ENCODE measurements around the gene GASK1A. TPM values are rescaled to one million over a fixed set of nuclear protein-coding genes. Genes with fewer than 3 reads are reported as not detected.

Gene GASK1A
- total RNA-seq, 1 experiment from 2014 or later = 1.9 TPM

DNA sequence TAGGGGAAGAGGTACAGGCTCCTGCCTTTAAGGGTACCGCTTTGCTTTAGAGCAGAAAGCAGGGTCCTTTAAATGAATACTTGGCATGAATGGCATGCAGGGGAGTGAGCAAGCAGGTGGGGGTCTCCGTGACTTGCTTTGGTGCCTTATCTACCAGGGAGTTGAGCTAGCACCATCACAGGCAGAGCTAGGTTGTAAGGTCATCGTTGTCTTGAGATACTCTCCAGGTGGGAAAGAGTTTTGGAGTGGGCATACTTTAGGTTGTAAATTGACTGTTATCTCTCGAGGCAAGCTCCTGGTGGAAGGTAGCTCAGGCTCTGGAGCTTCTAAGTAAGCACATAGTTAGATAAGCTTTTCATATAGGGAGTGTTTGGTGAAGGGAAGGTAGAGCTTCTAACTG is 5.6 kb downstream of the GASK1A start:
- H3K4me1 ChIP-seq (ENCODE audit: insufficient read depth, low read length) = peaks cover 17% of the 10 kb centered on the region
- no peak overlapping the region for H3K27ac ChIP-seq (ENCODE audit: low read length)
- intact Hi-C loops (cut with micrococcal nuclease) = no loop called here
- ChIA-PET CTCF (no interaction called here), POLR2A (ENCODE audit: unreplicated experiment) (no interaction called here)
- no peak overlapping the region for H2AFZ ChIP-seq (ENCODE audit: low read length)
- H3K79me2 ChIP-seq (ENCODE audit: low read length) = no peaks in the 10 kb centered on the region
- no peaks in the 10 kb centered on the region for H3K9me2 ChIP-seq (replicated peaks; ENCODE audit: low read length)
- DNase-seq (no peak), ATAC-seq (no peak)
- H4K20me1 ChIP-seq (ENCODE audit: low read length) = no peaks in the 10 kb centered on the region
- no peak overlapping the region for H3K9ac ChIP-seq (ENCODE audit: low read length)
- no peaks in the 10 kb centered on the region for H3K36me3 ChIP-seq (ENCODE audit: low read depth, low read length)
- H3K4me3 ChIP-seq (ENCODE audit: low read length) = no peak overlapping the region
- TF ChIP-seq CTCF (conservative IDR thresholded peaks at IDR 0.05; ENCODE audit: low read depth, low read length) = no peak
- TF ChIP-seq EZH2 (IDR thresholded peaks at IDR 0.05; ENCODE audit: low read length, unreplicated experiment) = no peak
- TF ChIP-seq EZH2phosphoT487 (IDR thresholded peaks at IDR 0.05; ENCODE audit: borderline replicate concordance, low read length) = no peak
- peaks cover 20% of the 10 kb centered on the region; the same call in 1 of the 2 replicates for H3K27me3 ChIP-seq (ENCODE audit: low read length)
- H3K4me2 ChIP-seq (ENCODE audit: low read length) = no peak overlapping the region
- H3K9me3 ChIP-seq (ENCODE audit: low read length) = no peaks in the 10 kb centered on the region
- no peaks in the 10 kb centered on the region for H3F3A ChIP-seq (ENCODE audit: low read length, unreplicated experiment)
- BruUV-seq (replicated peaks) = no TSS peak

GRCh38 chr3:42988097-42988496 is 9.0 kb downstream of the GASK1A start:
- no peak overlapping the region for H3K4me2 ChIP-seq (ENCODE audit: low read length)
- H3K4me3 ChIP-seq (ENCODE audit: low read length) = no peak overlapping the region
- no peaks in the 10 kb centered on the region for H3K79me2 ChIP-seq (ENCODE audit: low read length)
- BruUV-seq (replicated peaks) = no TSS peak
- ChIA-PET POLR2A (ENCODE audit: unreplicated experiment) (no interaction called here), CTCF (no interaction called here)
- H3K9ac ChIP-seq (ENCODE audit: low read length) = no peak overlapping the region
- intact Hi-C loops (cut with micrococcal nuclease) = no loop called here
- TF ChIP-seq EZH2 (IDR thresholded peaks at IDR 0.05; ENCODE audit: low read length, unreplicated experiment) = no peak
- TF ChIP-seq CTCF (conservative IDR thresholded peaks at IDR 0.05; ENCODE audit: low read depth, low read length) = no peak
- TF ChIP-seq EZH2phosphoT487 (IDR thresholded peaks at IDR 0.05; ENCODE audit: borderline replicate concordance, low read length) = no peak
- H3K4me1 ChIP-seq (ENCODE audit: insufficient read depth, low read length) = no peaks in the 10 kb centered on the region
- H3K9me3 ChIP-seq (ENCODE audit: low read length) = no peaks in the 10 kb centered on the region
- H2AFZ ChIP-seq (ENCODE audit: low read length) = no peak overlapping the region
- DNase-seq (no peak), ATAC-seq (no peak)
- no peaks in the 10 kb centered on the region for H3F3A ChIP-seq (ENCODE audit: low read length, unreplicated experiment)
- peaks cover 15% of the 10 kb centered on the region; the same call in 1 of the 2 replicates for H3K27me3 ChIP-seq (ENCODE audit: low read length)
- H3K27ac ChIP-seq (ENCODE audit: low read length) = no peak overlapping the region
- no peaks in the 10 kb centered on the region for H4K20me1 ChIP-seq (ENCODE audit: low read length)
- no peaks in the 10 kb centered on the region for H3K9me2 ChIP-seq (replicated peaks; ENCODE audit: low read length)
- H3K36me3 ChIP-seq (ENCODE audit: low read depth, low read length) = no peaks in the 10 kb centered on the region

GRCh38 chr3:42988566-42988965 is 9.5 kb downstream of the GASK1A start:
- CTCF ChIA-PET = no interaction called here
- intact Hi-C loops (cut with micrococcal nuclease) = no loop called here

More at GRCh38 chr3:42988566-42988965, 9.5 kb downstream of the GASK1A start:
- Histone ChIP-seq H3K4me2 (ENCODE audit: low read length) (no peak overlapping the region), H3K27me3 (ENCODE audit: low read length) (peaks cover 15% of the 10 kb centered on the region; the same call in 1 of the 2 replicates), H3K9me3 (ENCODE audit: low read length) (no peaks in the 10 kb centered on the region), H3K4me1 (ENCODE audit: insufficient read depth, low read length) (no peaks in the 10 kb centered on the region), H3K9ac (ENCODE audit: low read length) (no peak overlapping the region), H3K4me3 (ENCODE audit: low read length) (no peak overlapping the region), H3F3A (ENCODE audit: low read length, unreplicated experiment) (no peaks in the 10 kb centered on the region), H2AFZ (ENCODE audit: low read length) (no peak overlapping the region), H3K79me2 (ENCODE audit: low read length) (no peaks in the 10 kb centered on the region), H3K9me2 (replicated peaks; ENCODE audit: low read length) (no peaks in the 10 kb centered on the region), H3K27ac (ENCODE audit: low read length) (no peak overlapping the region), H3K36me3 (ENCODE audit: low read depth, low read length) (no peaks in the 10 kb centered on the region), H4K20me1 (ENCODE audit: low read length) (no peaks in the 10 kb centered on the region)
- ATAC-seq = no peak
- POLR2A ChIA-PET (ENCODE audit: unreplicated experiment) = no interaction called here
- no peak for TF ChIP-seq CTCF (conservative IDR thresholded peaks at IDR 0.05; ENCODE audit: low read depth, low read length)
- no peak for TF ChIP-seq EZH2phosphoT487 (IDR thresholded peaks at IDR 0.05; ENCODE audit: borderline replicate concordance, low read length)
- TF ChIP-seq EZH2 (IDR thresholded peaks at IDR 0.05; ENCODE audit: low read length, unreplicated experiment) = no peak
- DNase-seq = no peak
- BruUV-seq (replicated peaks) = no TSS peak
